ENCODE results near the gene ZNHIT3. TPM values are rescaled to one million over a fixed set of nuclear protein-coding genes. Genes with fewer than 3 reads are reported as not detected.
"Not testable (repeated sequence)": the region's sequence is repeated elsewhere in the genome, so short reads cannot be mapped to it uniquely, and the experiment has no call there.

ZNHIT3 gene
- total RNA-seq, 1 donor from 2014 or later = 28.7 TPM

DNA sequence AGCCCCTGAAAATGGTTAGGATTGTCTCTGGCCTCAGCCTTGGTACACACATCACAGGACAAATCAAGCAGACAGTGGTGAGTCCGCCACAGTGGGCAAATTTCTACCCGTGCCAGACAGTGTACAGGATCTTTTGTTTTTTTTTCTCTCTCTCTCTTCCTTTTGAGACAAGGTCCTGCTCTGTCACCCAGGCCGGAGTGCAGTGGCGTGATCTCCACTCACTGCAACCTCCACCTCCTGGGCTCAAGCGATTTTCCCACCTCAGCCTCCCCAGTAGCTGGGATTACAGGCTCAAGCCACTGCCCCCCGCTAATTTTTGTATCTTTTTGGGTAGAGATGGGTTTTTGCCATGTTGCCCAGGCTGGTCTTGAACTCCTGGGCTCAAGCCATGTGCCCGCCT lies 2.5 kb upstream of the ZNHIT3 start:
- DNase-seq (ENCODE audit: low spot score) = not testable (repeated sequence)

DNA sequence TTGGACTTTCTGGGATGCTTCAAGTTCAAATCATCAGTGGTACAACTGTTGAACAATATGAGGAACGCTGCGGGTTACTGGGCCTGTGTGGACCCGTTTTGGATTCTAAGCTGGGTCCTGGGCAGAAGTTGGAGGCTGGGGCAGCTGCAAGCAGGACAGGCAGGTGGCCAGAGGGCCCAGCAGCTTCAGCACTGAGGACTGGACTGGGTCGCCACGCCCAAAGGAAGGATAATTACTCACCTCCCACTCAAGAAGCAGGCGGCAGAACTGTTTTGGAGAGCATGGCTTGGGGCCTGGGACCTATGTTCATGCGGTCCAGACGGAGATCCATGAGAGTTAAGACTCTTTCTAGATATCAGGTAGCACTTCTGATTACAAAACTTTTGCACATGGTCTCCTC lies 1.5 kb upstream of the ZNHIT3 start:
- DNase-seq (ENCODE audit: low spot score) = no peak

DNA sequence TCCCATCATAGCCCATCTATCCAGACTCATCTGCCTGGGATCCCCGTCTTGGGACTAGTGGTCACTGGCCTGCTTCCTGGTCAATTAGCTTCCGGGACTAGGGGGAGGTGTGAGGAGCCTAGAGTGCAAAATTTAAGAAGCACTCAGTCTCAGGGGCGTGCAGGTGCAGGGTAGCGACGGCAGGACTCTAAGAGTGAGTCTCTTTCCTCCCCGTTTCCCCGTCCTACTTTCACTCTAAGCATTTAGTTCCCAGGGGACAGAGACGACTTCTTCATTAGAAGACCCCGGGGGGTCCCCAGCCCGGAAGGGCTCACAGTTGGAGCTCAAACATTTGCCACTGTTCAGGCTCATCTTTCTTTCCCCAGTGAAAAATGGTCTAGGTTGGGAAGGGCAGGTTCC lies 677 bp upstream of the ZNHIT3 start:
- no peak for DNase-seq (ENCODE audit: low spot score)

DNA sequence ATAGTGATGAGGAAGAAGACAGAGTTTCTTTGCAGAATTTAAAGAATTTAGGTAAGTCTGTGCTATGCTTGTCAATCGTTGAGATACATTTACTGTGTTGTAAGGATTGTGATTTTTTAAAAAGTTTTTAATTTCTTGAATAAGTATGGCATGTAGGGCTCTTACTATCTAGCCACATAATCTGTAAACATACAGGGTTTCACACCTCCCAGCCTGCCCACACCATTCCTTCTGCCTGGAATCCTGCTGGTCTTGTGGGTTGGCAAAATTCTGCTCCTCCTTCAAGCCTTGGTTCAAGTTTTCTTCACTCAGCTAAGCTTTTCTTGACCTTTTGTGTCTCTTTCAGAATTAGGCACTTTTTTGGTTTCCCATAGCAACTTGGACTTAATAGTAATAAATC lies 7.5 kb downstream of the ZNHIT3 start:
- DNase-seq (ENCODE audit: low spot score) = no peak

DNA sequence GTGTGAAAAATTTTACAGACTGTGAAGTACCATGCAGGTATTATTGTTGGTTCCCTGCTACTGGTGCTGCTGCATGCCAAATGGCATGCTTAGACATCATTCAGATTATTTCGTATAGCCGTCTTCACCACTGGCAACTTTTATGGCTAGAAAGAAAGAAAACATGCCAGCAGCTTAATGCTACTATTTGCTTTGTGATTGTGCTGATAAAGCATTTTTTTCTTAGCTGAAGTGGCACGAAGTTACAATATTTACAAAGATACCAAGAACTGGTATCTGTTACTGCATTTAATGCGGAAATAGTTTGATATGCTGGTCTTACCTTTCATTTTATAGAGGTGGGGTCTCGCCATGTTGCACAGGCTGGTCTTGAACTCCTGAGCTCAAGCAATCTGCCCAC lies 8.2 kb downstream of the ZNHIT3 start:
- DNase-seq (ENCODE audit: low spot score) = no peak

DNA sequence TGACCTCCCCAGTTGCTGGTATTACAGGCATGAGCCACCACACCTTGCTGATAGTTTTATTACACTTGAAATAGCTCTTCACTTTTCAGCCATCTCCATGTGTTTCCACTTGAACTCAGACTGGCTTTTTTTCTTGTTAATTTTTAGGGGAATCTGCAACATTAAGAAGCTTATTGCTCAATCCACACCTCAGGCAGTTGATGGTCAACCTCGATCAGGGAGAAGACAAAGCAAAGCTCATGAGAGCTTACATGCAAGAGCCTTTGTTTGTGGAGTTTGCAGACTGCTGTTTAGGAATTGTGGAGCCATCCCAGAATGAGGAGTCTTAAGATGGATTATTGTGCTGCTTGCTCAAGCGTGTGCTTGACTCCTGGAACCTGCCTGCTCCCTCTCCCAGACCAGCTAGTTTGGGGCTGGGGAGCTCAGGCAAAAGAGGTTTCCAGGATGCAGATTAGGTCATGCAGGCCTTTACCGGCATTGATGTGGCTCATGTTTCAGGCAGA lies 8.6 kb downstream of the ZNHIT3 start:
- DNase-seq (ENCODE audit: low spot score) = no peak

DNA sequence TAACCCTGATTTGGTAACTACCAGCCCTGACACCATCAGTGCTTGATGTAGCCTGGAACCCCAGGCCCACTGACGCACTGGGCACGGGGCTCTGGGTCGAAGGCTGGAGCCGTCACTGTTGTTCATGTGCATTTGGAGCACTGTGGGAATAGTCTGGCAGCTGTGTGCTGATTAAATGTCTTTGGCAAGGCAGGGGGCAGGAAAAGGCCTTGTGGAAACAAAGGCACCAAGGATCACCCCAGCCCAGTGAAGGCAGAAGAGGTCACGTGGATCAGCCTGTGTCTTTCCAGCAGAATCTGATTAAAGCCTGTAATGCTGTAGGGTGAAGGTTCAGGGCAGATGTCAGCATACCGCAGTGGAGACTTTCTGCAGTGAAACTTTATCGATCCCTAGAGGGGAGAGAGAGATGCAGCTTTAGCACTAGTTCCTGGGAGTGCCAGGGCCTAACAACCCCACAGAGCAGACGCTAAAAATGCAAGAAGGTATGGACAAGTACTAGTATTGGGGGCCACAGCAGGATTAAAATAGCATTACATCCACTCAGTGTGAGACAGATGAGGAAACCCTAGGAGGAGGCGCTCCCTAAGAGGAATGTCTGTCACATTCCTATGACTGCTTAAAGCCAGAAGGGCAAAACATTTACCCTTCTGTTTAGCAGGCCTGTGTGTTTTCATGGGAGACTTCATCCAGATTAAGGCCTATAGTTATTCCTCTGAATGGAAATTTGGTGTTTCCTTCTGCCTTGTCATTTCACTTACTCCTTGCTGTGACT lies 9.7 kb downstream of the ZNHIT3 start:
- DNase-seq (ENCODE audit: low spot score) = no peak

DNA sequence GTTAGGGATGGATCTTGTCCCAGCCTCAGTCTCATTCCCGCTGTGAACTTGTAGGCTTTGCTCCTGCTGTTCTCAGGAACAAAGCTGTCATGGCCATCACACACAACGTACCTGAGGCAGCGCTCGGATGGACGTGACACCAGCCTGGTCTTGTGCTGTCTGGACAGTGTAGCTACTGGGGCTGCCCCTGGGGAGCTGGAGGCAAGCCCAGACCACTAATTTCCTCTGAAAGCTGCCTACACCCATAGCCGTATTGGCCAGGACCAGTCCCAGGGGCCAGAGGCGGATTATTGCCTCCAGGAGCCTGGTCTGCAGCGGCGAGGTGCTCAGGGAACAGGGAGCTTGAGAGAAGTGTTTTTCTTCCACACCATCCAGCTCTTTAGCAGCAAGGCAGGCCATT lies 11.7 kb downstream of the ZNHIT3 start:
- DNase-seq (ENCODE audit: low spot score) = no peak

DNA sequence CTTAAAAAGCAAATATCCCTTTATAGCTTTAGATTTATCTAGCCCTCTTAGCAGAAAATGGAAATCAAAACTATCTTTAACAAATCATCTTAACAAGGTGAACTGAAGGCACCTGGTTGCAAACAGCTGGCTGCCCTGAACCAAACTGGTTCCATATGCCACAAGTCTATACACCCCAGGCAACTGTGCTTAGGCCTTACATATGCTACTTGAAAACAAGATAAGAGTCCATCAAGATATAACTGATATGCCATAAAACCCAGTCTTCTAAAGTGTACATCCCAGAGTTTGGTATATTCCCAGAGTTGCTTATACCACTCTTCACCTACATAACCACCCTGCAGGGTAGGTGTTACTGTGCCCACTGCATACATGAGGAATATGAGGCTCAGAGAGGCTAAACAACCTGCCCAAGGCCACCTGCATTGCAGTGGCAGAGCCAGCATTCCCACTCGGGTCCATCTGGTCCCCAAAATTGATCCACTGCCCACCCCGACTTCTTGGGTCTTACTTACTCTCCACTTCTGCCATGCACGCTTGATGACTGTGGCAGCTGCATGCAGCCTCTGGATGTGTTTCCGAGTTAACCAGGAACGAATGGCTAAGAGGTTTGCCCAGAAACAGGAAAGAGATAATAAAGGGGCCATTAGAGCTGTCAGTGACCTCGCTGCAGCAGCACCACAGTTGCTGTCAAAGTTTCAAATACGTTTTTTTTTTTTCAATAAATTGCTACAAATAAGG lies 12.2 kb downstream of the ZNHIT3 start:
- no peak for DNase-seq (ENCODE audit: low spot score)

DNA sequence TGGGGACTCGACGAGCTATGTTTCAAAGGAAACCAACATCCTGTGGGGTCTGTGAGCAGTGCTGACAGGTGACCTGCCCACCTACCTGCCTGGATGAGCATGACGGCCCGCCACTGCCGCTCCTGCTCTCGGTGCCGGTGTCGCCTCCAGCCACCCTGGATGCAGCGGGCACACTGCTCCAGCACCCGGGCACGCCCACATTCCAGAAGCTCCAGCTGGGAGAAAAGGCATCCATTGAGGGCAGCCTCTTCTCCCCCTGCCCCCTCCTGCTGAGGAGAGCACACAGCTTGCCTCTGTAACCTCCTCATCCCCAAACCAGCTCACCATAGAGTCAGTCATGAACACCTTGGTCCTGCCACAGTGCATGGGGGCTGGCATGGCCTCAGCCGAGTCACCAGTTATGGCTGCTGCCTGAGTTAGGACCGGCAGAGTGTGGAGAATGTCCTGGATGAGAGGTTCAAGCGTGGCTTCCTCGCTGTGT lies 14.3 kb downstream of the ZNHIT3 start:
- DNase-seq (ENCODE audit: low spot score) = no peak

DNA sequence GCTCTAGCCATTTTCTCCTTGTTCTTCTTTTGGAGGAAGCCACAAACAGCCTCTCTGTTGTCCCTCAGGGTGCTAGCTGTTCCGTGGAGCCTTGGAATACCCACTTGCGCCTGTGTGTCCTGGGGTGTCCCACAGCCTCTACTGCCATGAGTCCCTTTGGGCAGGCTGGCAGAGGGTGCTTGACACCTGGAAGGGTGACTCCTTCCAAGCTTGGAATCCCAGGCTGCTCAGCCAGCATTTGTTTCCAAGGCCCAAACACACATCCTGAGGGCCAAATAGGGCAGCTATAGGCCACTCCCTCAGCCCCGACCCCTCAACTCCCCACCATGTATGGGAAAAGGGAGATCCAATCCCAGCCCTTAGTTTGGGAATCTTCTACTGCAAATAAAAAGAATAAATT lies 14.9 kb downstream of the ZNHIT3 start:
- no peak for DNase-seq (ENCODE audit: low spot score)

DNA sequence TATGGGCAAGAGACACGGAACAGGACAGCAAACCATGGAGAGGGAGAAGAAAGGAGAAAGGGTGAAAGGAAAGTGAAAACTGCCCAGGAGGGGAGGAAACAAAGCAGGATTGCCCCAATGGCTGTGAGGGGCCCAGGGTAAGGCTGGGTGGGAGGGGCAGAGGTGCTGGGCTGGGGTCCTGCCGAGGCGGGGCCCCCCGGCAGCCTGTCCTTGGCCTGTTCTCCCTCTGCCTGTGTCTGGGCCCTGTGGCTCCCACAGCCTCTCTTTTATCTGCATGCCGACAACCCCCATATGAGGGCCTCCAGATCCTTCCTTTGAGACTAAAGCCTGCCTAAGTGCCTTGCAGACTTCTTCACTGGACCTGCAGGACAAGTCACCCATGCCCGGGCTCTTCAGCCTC lies 15.5 kb downstream of the ZNHIT3 start:
- no peak for DNase-seq (ENCODE audit: low spot score)

DNA sequence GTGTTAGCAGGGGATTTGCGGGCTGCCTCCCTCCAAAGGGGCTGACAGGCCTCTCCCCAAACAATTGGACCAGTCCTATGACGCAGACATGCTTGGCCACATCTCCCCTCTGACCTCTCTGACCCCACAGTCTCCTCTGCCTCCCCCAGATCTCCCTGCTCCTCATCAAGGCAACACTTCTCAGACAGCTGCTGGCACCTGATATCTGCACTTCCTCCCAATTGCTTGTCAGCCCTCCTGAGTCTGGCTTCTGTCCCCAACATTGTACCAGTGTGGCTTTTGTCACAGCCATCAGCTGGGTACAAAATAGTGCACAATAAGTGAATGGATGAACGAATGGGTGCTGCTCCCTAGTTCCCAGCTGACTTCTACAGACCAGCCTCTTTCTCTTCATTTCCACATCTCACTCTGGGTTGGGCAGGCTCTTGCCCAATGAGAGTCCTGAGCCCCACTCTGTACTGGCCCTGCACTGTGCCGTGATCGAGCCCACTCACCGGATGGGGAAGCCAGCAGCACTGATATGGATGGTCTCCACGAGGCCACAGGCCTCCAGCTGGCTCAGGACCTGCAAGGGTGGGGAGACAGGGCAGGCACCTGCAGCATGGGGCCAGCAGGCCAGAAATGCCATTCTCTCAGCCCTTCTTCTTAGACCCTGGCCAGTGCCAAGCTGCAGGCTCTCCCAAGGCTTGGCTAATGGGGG lies 17.1 kb downstream of the ZNHIT3 start:
- no peak for DNase-seq (ENCODE audit: low spot score)

DNA sequence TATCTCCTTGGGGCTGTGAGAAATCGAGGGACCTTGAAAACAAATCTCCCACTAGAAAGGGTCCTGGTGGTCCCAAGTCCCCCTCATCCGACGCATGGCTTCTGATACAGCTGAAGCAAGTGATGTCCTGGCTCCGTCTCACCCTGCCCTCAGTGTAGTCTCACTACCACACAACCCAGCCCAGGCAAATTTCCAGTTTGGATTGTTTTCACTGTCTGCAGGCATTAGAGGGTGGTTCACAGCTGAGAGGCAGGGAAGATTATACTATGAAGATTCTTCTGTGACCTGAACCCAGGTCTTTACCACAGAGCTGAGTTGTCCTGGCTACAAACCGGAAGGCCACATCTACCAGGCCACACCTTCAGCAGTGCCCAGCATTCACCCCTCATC lies 17.7 kb downstream of the ZNHIT3 start:
- DNase-seq (ENCODE audit: low spot score) = no peak

DNA sequence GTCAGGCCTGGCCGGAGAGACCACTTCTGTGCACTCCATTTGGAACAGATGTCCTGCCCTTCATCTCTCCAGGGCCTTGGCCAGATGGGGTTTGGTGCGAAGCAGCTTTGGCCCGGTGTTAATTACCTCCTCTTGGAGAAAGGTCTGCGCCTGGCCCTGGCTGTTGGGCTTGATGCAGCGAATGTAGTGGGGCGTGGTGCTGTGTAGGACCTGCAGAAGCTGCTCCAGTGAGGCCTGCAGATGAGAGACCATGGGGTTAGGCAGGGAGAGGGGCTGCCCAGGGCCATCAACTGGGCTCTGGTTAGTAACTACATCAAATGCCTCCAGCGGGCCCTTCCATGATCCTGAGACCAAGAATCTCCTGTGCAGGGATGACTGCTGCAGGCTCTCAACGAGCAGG lies 18.7 kb downstream of the ZNHIT3 start:
- no peak for DNase-seq (ENCODE audit: low spot score)

DNA sequence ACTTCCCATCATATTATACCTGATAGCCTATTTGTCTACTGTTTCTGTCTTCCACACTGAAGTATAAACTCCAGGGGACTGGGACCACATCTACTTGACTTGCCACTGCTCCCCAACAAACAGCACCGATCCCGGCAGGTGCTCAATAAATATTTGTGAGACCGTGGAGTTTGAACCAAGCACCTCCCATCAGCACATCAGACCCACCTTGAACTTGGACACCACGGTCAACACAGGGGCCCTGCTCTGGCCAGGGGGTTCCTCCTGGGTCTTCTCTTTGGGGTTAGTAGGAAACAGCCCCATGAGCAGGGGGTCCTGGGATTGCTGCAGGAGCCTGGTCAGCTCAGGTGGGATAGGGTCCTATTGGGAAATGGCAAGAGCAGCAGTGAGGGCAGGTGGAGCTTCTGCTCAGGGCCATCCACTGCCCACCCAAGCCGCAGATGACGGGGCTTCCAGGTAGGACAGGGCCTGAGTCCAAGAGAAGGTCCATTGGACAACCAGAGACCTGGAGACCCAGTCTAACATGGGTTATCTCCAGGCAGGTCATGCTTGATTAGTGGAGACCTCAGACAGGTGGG lies 19.9 kb downstream of the ZNHIT3 start:
- DNase-seq (ENCODE audit: low spot score) = no peak

DNA sequence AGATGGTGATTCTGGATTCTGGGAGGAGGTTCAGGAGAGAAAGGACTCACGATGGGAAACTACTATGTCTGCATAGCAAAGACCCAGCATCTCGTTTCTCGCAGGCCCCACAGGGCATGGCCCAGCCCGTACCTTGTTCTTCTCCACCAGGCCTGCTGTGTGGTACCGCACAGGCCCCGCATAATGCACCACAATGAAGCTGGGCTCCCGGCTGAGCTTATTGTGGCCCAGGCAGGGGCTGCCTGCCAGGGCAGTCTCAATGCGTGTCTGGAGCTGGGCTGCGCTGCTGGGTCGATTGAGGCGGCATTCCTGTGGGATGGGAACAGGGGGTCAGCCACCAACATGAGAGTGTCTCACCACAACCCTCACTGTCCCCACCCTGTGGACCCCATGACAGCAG lies 20.4 kb downstream of the ZNHIT3 start:
- DNase-seq (ENCODE audit: low spot score) = no peak

DNA sequence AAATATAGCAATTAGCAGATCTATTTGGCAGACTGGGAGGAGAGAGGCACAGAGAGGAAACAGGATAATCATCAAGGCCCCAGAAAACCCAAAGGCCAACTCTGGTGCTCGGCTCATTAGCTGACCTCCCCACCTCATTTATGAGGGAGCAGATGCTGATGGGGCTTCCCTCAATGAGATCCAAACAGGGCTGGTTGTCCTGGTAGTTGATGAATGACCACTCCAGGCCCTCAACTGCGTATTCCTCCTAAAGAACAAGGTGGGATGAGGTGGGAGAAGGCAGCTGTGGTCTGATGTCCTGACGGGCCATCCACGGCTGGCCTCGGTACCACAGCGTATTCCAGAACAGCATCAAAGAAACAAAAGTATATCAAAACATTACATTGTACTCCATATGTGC lies 20.8 kb downstream of the ZNHIT3 start:
- no peak for DNase-seq (ENCODE audit: low spot score)

DNA sequence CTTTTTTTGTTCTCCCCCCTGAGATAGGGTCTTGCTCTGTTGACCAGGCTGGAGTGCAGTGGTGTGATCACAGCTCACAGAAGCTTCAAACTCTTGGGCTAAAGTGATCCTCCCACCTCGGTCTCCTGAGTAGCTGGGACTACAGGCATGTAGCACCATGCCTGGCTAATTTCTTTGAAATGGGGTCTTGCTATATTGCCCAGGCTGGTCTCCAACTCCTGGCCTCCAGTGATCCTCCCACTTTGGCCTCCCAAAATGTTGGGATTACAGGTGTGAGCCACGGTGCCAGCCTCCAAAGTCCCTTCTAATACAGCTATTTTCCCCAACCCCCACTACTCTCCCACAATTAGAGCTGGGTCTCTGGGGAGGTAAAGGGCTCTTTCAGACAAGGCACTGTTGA lies 22.0 kb downstream of the ZNHIT3 start:
- DNase-seq (ENCODE audit: low spot score) = not testable (repeated sequence)

DNA sequence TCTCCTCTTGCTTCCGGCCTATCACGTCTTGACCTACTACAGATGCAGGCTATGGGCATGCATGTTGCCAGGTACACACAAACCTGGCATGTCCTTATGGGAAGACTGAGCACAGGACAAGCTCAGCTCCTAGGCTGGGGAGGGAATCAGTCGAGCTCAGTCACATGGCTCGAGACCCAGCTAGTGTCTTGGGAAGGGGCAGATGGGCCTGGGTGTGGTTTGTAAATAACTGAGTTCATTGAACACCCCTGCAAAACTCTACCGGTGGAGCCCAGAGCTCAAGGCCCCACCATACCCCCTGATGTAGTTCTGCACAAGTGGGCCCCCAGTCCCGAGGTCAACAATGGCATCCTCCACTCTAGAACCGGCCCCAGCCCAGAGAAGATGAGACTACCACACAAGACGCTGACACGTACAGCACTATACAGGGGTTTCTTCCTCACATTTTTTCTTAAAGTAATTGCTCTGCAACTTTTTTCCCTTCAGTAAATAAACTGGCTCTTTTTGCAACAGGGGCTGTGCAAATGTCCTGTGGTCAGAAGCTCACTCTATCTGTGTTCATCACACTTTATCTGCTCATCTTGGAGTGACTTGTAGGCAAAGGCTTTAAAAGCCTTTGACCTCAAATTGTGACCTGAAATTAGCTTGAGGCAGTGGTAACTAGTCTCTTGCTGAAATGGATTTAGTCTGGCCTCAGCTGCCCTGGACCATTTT lies 22.9 kb downstream of the ZNHIT3 start:
- no peak for DNase-seq (ENCODE audit: low spot score)

DNA sequence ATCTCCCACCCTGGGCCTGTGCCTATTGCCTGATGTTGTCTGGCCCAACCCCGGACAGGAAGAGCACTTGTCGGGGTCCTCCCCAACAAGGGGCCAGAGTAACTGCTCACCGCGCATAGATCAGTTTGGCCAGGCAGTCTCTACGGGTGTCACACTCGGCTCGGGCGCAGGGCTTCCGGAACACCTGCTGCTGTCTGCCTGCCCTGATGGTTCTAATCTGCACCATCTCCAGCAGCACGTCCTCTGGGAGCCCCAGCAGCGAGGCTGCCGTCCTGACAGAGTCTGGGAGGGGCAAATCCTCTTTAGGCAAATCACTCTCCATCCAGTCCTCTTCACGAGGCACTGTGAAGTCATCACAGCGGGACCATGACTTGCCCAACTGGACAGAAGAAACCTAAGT lies 24.2 kb downstream of the ZNHIT3 start:
- DNase-seq (ENCODE audit: low spot score) = no peak

DNA sequence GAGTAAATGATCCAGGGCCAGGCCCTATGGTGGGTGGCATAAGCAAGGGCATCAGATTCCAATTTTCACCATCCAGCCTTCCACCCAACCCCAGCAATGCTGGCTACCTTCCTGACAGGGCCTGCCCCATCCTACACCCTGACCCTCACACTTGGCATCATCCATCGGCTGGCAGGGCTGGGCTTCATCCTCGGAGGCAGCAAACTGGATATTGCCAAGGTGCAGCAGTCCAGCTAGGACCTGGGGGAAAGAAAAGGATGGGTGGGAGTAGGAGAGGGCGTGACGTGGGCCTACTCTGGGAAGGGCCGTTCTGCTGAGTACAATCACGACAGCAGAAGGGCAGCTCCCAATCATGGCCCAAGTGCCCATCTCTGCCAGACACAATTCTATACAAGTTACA lies 24.7 kb downstream of the ZNHIT3 start:
- DNase-seq (ENCODE audit: low spot score) = no peak

Measured in ureter (tissue), 1 donor.